Articular chondrocyte of knee joint (primary cell): ENCODE measurements around the gene C2CD4A. TPM values are rescaled to one million over a fixed set of nuclear protein-coding genes. Genes with fewer than 3 reads are reported as not detected.

Experiments
- total RNA-seq: library from RNA; depleted of rRNA; stranded (reverse); fragments of >200 nt; gene quantifications from 2 replicates; pipeline ENCODE4 v1.2.3, GENCODE V29; 2012

C2CD4A gene
- total RNA-seq, result 0.11 and 0.26 TPM in 2 replicates

GRCh38 chr15:62066663-62067447 is at the start of gene C2CD4A:
Gene C2CD4A (plus strand): TSS chr15:62066977. CDS start chr15:62067614, 637 bp downstream.

GRCh38 chr15:62060113-62060895 is 6.5 kb upstream of the C2CD4A start, which contains the start of gene VPS13C:
Gene VPS13C (minus strand): TSS chr15:62060447. CDS start chr15:62060374, 73 bp downstream.

Other genes with a start within 250 kb of the C2CD4A start
- 119 and 126 TPM in 2 replicates for gene VPS13C, start 6.5 kb upstream of the C2CD4A start, total RNA-seq
- gene C2CD4B, start 98.3 kb downstream of the C2CD4A start, total RNA-seq, result 0.39 TPM in 1 of 2 replicates, not detected in the other